HCT116 (cell line): ENCODE results near the gene WNT11. TPM values are rescaled to one million over a fixed set of nuclear protein-coding genes. Genes with fewer than 3 reads are reported as not detected.

Experiments
- ATAC-seq: fragments of 200-7000 bp; cut with Tn5 transposase; 2 replicates; pipeline ENCODE4 v1.9.1; 2020; ENCODE audit warnings: mild to moderate bottlenecking, moderate library complexity
- BruUV-seq: library from RNA; stranded (reverse); fragments of 400-500 nt; replicated peaks from 2 replicates; lab custom pipeline; 2021; lab: Mats Ljungman, UMichigan
- CTCF ChIA-PET: fragments of 300-600 bp; sonication (Branson Sonifier 250); formaldehyde crosslinking; loops from one replicate; lab custom pipeline; 2021; ENCODE audit warnings: antibody characterized with exemption; lab: Charles Lee
- POLR2A ChIA-PET: fragments of 300-600, 350-600 bp; sonication (Branson Sonifier 250); formaldehyde crosslinking; loops from one replicate; lab custom pipeline; 2021; ENCODE audit warnings: antibody characterized with exemption; lab: Charles Lee
- RAD21 ChIA-PET, 2 experiments: fragments of 300-600 bp; sonication (Branson Sonifier 250); formaldehyde crosslinking; loops; one replicate each; lab custom pipeline; 2023; ENCODE audit warnings: low total read pairs in 2 of 2; ENCODE audit not compliant: uncharacterized antibody in 2 of 2, unreplicated experiment in 2 of 2, low non-redundant PET in 1 of 2; lab: Charles Lee
- DNase-seq: peaks from one replicate; pipeline ENCODE4 v3.0.0-alpha.2; 2010; ENCODE audit warnings: low read depth, low spot score
- H2AFZ ChIP-seq: fragments of 200-600 bp; shearing (Covaris generic), sonication (generic); 2 replicates; pipeline ENCODE4 v1.6.1; 2017; ENCODE audit warnings: low read depth, mixed run types, mixed read lengths, antibody characterized with exemption, low read length; ENCODE audit not compliant: poor library complexity, severe bottlenecking
- H3K27ac ChIP-seq: 2 replicates; pipeline ENCODE4 v1.5.1; 2012; ENCODE audit warnings: low read depth, low read length
- H3K27me3 ChIP-seq: fragments of 200-600 bp; sonication (generic); 2 replicates; pipeline ENCODE4 v1.6.1; 2016; ENCODE audit warnings: mixed run types, low read length, mixed read lengths; ENCODE audit not compliant: insufficient read depth
- H3K36me3 ChIP-seq, 2 experiments: fragments of 200-500 bp in 1 of 2; fragments of 200-600 bp in 1 of 2; sonication (Bioruptor generic) in 1 of 2; sonication (generic) in 1 of 2; 2 replicates each; pipeline versions ENCODE4 v1.5.1 to v1.6.1; 2014 to 2016; ENCODE audit warnings: low read length in 2 of 2, inconsistent platforms in 1 of 2, mixed read lengths in 1 of 2, mixed run types in 1 of 2; ENCODE audit not compliant: insufficient read depth in 2 of 2, control insufficient read depth in 1 of 2
- H3K4me1 ChIP-seq, 2 experiments: fragments of 200-600 bp in 1 of 2; sonication (generic) in 1 of 2; 2 replicates each; pipeline versions ENCODE4 v1.5.1 to v1.6.1; 2012 to 2017; ENCODE audit warnings: low read length in 2 of 2, inconsistent platforms in 1 of 2, mild to moderate bottlenecking in 1 of 2, mixed read lengths in 1 of 2, mixed run types in 1 of 2, moderate library complexity in 1 of 2; ENCODE audit not compliant: insufficient read depth in 2 of 2, control insufficient read depth in 1 of 2
- H3K4me2 ChIP-seq: fragments of 200-600 bp; sonication (generic); 2 replicates; pipeline ENCODE4 v1.6.1; 2017; ENCODE audit warnings: mixed run types, low read length, mixed read lengths
- H3K4me3 ChIP-seq, 2 experiments: fragments of 200-600 bp in 1 of 2; sonication (generic) in 1 of 2; replicated peaks in 1 of 2; 2 replicates each; pipeline ENCODE4 v1.5.1; 2011 to 2016; ENCODE audit warnings: low read length in 2 of 2, control low read depth in 1 of 2, low read depth in 1 of 2, mild to moderate bottlenecking in 1 of 2, mixed read lengths in 1 of 2, mixed run types in 1 of 2
- H3K79me2 ChIP-seq: fragments of 200-600 bp; sonication (generic); 2 replicates; pipeline ENCODE4 v1.6.1; 2017; ENCODE audit warnings: mild to moderate bottlenecking, mixed run types, low read length, moderate library complexity, mixed read lengths; ENCODE audit not compliant: insufficient read depth
- H3K9ac ChIP-seq: fragments of 200-600 bp; sonication (generic); 2 replicates; pipeline ENCODE4 v1.6.1; 2016; ENCODE audit warnings: low read length, mixed read lengths
- H3K9me2 ChIP-seq: fragments of 200-600 bp; sonication (generic), shearing (Covaris generic); 2 replicates; pipeline ENCODE4 v1.6.1; 2017; ENCODE audit warnings: mixed run types, mild to moderate bottlenecking, moderate library complexity; ENCODE audit not compliant: insufficient read depth
- H3K9me3 ChIP-seq, 2 experiments: fragments of 200-500 bp in 1 of 2; fragments of 200-600 bp in 1 of 2; sonication (Bioruptor generic) in 1 of 2; sonication (generic) in 1 of 2; 2 replicates each; pipeline ENCODE4 v1.6.1; 2014 to 2017; ENCODE audit warnings: low read length in 2 of 2, mixed read lengths in 2 of 2, inconsistent platforms in 1 of 2, low read depth in 1 of 2, mild to moderate bottlenecking in 1 of 2, mixed run types in 1 of 2, moderate library complexity in 1 of 2; ENCODE audit not compliant: control insufficient read depth in 1 of 2, insufficient read depth in 1 of 2
- H4K20me1 ChIP-seq: fragments of 200-600 bp; sonication (generic), shearing (Covaris generic); 2 replicates; pipeline ENCODE4 v1.6.1; 2017; ENCODE audit warnings: mixed run types, mild to moderate bottlenecking, moderate library complexity; ENCODE audit not compliant: insufficient read depth
- CEBPB ChIP-seq: IDR thresholded peaks from 2 replicates; pipeline ENCODE4 v1.6.1; 2012; ENCODE audit warnings: low read depth
- EGR1 ChIP-seq: IDR thresholded peaks from 2 replicates; pipeline ENCODE4 v1.6.1; 2012; ENCODE audit warnings: low read depth
- ELF1 ChIP-seq: IDR thresholded peaks from 2 replicates; pipeline ENCODE4 v1.6.1; 2012; ENCODE audit warnings: low read depth, borderline replicate concordance
- FOSL1 ChIP-seq: IDR thresholded peaks from 2 replicates; pipeline ENCODE4 v1.6.1; 2012; ENCODE audit warnings: low read depth
- JUND ChIP-seq: IDR thresholded peaks from 2 replicates; pipeline ENCODE4 v1.6.1; 2012
- POLR2A ChIP-seq: IDR thresholded peaks from 2 replicates; pipeline ENCODE4 v1.7.0; 2011; ENCODE audit warnings: borderline replicate concordance; ENCODE audit not compliant: insufficient read depth, insufficient read length; ENCODE audit errors: extremely low read depth
- POLR2AphosphoS5 ChIP-seq: IDR thresholded peaks from 2 replicates; pipeline ENCODE4 v1.6.1; 2011; ENCODE audit warnings: mild to moderate bottlenecking, low read depth, low read length, moderate library complexity
- SIN3A ChIP-seq: IDR thresholded peaks from 2 replicates; pipeline ENCODE4 v1.6.1; 2012; ENCODE audit warnings: low read depth
- SP1 ChIP-seq: IDR thresholded peaks from 2 replicates; pipeline ENCODE4 v1.6.1; 2012; ENCODE audit warnings: low read depth
- SRF ChIP-seq: IDR thresholded peaks from 2 replicates; pipeline ENCODE4 v1.6.1; 2012; ENCODE audit warnings: low read depth
- YY1 ChIP-seq: IDR thresholded peaks from 2 replicates; pipeline ENCODE4 v1.6.1; 2011; ENCODE audit warnings: low read length, low read depth, moderate library complexity, mild to moderate bottlenecking; ENCODE audit not compliant: insufficient replicate concordance; ENCODE audit errors: extremely low read depth
- ZNF274 ChIP-seq: fragments of 200-500 bp; sonication (Bioruptor generic); IDR thresholded peaks from 2 replicates; pipeline ENCODE4 v1.6.1; 2014; ENCODE audit warnings: mild to moderate bottlenecking, low read depth, low read length, inconsistent platforms
- intact Hi-C: fragments of 100-400 bp; cut with micrococcal nuclease; formaldehyde crosslinking; loops from 2 replicates; pipeline ENCODE4 v1.10.0; 2022
- total RNA-seq: library from RNA; stranded (reverse); gene quantifications from one replicate; pipeline ENCODE4 v1.2.1, GENCODE V29; 2021; ENCODE audit not compliant: unreplicated experiment
- TF ChIP-seq, protein P1 (sequence below): IDR thresholded peaks from 2 replicates; pipeline ENCODE4 v1.6.1; 2012
- TF ChIP-seq, protein P2 (sequence below), 3 experiments: fragments of 200-600 bp in 1 of 3; sonication (generic) in 1 of 3; IDR thresholded peaks in 2 of 3; conservative IDR thresholded peaks in 1 of 3; 2 replicates each; pipeline ENCODE4 v1.5.1; 2012 to 2017; ENCODE audit warnings: low read depth in 2 of 3, low read length in 2 of 3, antibody characterized with exemption in 1 of 3, borderline replicate concordance in 1 of 3, control low read depth in 1 of 3, mild to moderate bottlenecking in 1 of 3, mixed read lengths in 1 of 3, mixed run types in 1 of 3, moderate library complexity in 1 of 3; ENCODE audit not compliant: insufficient read depth in 1 of 3
- TF ChIP-seq, protein P3 (sequence below): IDR thresholded peaks from 2 replicates; pipeline ENCODE4 v1.6.1; 2012

The WNT11 gene
- total RNA-seq, 1 experiment from 2014 or later = 1.9 TPM

DNA sequence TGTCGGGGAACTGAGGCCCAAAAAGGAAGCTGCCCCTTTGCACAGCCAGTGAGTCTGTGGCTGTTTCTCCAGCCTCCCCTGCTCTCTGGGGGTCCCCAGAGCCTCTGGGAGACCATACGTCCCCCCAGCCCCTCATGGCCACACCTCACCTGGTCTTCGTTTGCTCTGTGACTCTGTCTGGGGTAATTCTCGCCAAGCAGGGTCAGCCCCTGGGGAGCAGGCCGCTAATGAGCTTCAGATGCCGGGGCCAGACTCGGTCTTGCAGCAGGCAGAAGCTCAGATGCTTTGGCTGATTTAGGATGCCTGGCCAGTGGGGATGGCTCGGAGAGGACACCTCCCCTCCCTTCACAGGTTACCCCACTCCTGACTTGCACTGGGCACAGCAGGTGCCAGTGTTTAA lies 24.1 kb upstream of the WNT11 start:
- Histone ChIP-seq H3K27ac (no peak overlapping the region), H4K20me1 (no peaks in the 10 kb centered on the region), H2AFZ (no peak overlapping the region), H3K36me3 (no peaks in the 10 kb centered on the region), H3K4me2 (no peak overlapping the region), H3K9me3 (no peaks in the 10 kb centered on the region), H3K4me3 (no peak overlapping the region), H3K9me2 (no peaks in the 10 kb centered on the region), H3K79me2 (no peaks in the 10 kb centered on the region), H3K27me3 (no peaks in the 10 kb centered on the region), H3K4me1 (peaks cover 13 to 29% of the 10 kb centered on the region in 2 experiments; a peak in 3 of 4 replicates), H3K9ac (no peak overlapping the region)
- RAD21 ChIA-PET = no interaction called here
- DNase-seq (no peak), ATAC-seq (no peak)
- CTCF ChIA-PET = interaction anchor here (0.9 kb wide), 1 partner anchor 22 kb away, joined by 3 read pairs; no protein-coding TSS in a partner anchor
- TF ChIP-seq, protein P1, sequence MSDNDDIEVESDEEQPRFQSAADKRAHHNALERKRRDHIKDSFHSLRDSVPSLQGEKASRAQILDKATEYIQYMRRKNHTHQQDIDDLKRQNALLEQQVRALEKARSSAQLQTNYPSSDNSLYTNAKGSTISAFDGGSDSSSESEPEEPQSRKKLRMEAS = no peak
- no peak for TF ChIP-seq ZNF274
- TF ChIP-seq POLR2AphosphoS5 = no peak
- no peak for TF ChIP-seq JUND
- no peak for TF ChIP-seq POLR2A
- no peak for TF ChIP-seq CEBPB
- no peak for TF ChIP-seq SIN3A
- no peak for TF ChIP-seq SP1
- no peak for TF ChIP-seq FOSL1
- TF ChIP-seq YY1 = no peak
- TF ChIP-seq EGR1 = no peak
- TF ChIP-seq, protein P2, sequence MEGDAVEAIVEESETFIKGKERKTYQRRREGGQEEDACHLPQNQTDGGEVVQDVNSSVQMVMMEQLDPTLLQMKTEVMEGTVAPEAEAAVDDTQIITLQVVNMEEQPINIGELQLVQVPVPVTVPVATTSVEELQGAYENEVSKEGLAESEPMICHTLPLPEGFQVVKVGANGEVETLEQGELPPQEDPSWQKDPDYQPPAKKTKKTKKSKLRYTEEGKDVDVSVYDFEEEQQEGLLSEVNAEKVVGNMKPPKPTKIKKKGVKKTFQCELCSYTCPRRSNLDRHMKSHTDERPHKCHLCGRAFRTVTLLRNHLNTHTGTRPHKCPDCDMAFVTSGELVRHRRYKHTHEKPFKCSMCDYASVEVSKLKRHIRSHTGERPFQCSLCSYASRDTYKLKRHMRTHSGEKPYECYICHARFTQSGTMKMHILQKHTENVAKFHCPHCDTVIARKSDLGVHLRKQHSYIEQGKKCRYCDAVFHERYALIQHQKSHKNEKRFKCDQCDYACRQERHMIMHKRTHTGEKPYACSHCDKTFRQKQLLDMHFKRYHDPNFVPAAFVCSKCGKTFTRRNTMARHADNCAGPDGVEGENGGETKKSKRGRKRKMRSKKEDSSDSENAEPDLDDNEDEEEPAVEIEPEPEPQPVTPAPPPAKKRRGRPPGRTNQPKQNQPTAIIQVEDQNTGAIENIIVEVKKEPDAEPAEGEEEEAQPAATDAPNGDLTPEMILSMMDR (IDR thresholded peaks at IDR 0.05 in 2 of 3, conservative IDR thresholded peaks at IDR 0.05 in 1 of 3; ENCODE audit: borderline replicate concordance in 1 of 3, insufficient read depth in 1 of 3, low read depth in 2 of 3, low read length in 2 of 3) = no peak
- TF ChIP-seq ELF1 = no peak
- TF ChIP-seq, protein P3, sequence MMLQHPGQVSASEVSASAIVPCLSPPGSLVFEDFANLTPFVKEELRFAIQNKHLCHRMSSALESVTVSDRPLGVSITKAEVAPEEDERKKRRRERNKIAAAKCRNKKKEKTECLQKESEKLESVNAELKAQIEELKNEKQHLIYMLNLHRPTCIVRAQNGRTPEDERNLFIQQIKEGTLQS = no peak
- TF ChIP-seq SRF = no peak
- BruUV-seq = no TSS peak
- intact Hi-C loops = no loop called here
- POLR2A ChIA-PET = no interaction called here
